Spleen (tissue), 11 donors: Measurements from ENCODE around the gene UNC79. TPM values are rescaled to one million over a fixed set of nuclear protein-coding genes. Genes with fewer than 3 reads are reported as not detected.
"Not testable (repeated sequence)": the region's sequence is repeated elsewhere in the genome, so short reads cannot be mapped to it uniquely, and the experiment has no call there.

Experiments
- DNase-seq: peaks from one replicate; pipeline ENCODE4 v3.0.0-alpha.2; 2020
- H3K27ac ChIP-seq, 8 donors: fragments of 200-600 bp; sonication (generic) in 7 of 8; 1 replicate in 4 of 8; 2 replicates in 4 of 8; pipeline versions ENCODE4 v1.5.0 to v1.8.0; 2016 to 2021; ENCODE audit warnings: inconsistent platforms in 4 of 8, mild to moderate bottlenecking in 4 of 8, moderate library complexity in 1 of 8
- H3K27me3 ChIP-seq, 7 donors: fragments of 200-600 bp; sonication (generic) in 6 of 7; replicated peaks in 1 of 7; 1 replicate in 4 of 7; 2 replicates in 3 of 7; pipeline versions ENCODE4 v1.5.0 to v1.8.0; 2016 to 2021; ENCODE audit warnings: inconsistent platforms in 3 of 7, mild to moderate bottlenecking in 1 of 7
- H3K36me3 ChIP-seq, 6 donors: fragments of 200-600 bp; sonication (generic) in 5 of 6; 1 replicate in 4 of 6; 2 replicates in 2 of 6; pipeline versions ENCODE4 v1.5.0 to v1.8.0; 2016 to 2021; ENCODE audit warnings: inconsistent platforms in 2 of 6
- H3K4me1 ChIP-seq, 6 donors: fragments of 200-600 bp; sonication (generic) in 5 of 6; 1 replicate in 3 of 6; 2 replicates in 3 of 6; pipeline versions ENCODE4 v1.5.0 to v1.8.0; 2016 to 2021; ENCODE audit warnings: inconsistent platforms in 3 of 6
- H3K4me3 ChIP-seq, 8 donors: fragments of 200-600 bp; sonication (generic) in 7 of 8; 1 replicate in 4 of 8; 2 replicates in 4 of 8; pipeline versions ENCODE4 v1.5.0 to v1.8.0; 2016 to 2021; ENCODE audit warnings: inconsistent platforms in 4 of 8, mild to moderate bottlenecking in 4 of 8, moderate library complexity in 2 of 8
- H3K9me3 ChIP-seq, 8 donors: fragments of 200-600 bp; sonication (generic) in 7 of 8; 1 replicate in 4 of 8; 2 replicates in 4 of 8; pipeline versions ENCODE4 v1.5.0 to v1.8.0; 2016 to 2021; ENCODE audit warnings: inconsistent platforms in 4 of 8
- CTCF ChIP-seq, 11 experiments: fragments of 200-600 bp in 7 of 11; fragments of 450-650 bp in 4 of 11; sonication (generic) in 4 of 11; IDR thresholded peaks in 8 of 11; conservative IDR thresholded peaks in 3 of 11; 1 replicate in 7 of 11; 2 replicates in 4 of 11; pipeline versions ENCODE4 v1.4.0 to v1.8.0; 2016 to 2021; ENCODE audit warnings: antibody characterized with exemption in 11 of 11, inconsistent platforms in 4 of 11, mild to moderate bottlenecking in 1 of 11
- POLR2A ChIP-seq, 3 donors: fragments of 450-650 bp; IDR thresholded peaks; one replicate each; pipeline ENCODE4 v1.5.1; 2017; ENCODE audit warnings: antibody characterized with exemption in 3 of 3, mild to moderate bottlenecking in 1 of 3
- POLR2AphosphoS5 ChIP-seq, 3 donors: sonication (generic); formaldehyde crosslinking; IDR thresholded peaks; one replicate each; pipeline ENCODE4 v1.5.1; 2017; ENCODE audit warnings: antibody characterized with exemption in 3 of 3
- WGBS, 5 donors: extraction: QIAGEN DNeasy Blood & Tissue Kit in 3 of 5; methylation state at CpG; one replicate each; pipeline versions ENCODE4 v1.1.5 to v1.1.7; 2013 to 2018; 5-methylcytosine and 5-hydroxymethylcytosine counted together
- intact Hi-C: fragments of 100-400 bp; cut with DNase I; formaldehyde crosslinking; loops from one replicate; pipeline ENCODE4 v1.15.0; 2023; ENCODE audit warnings: low total_unique reads
- polyA plus RNA-seq, 3 donors: library from polyadenylated mRNA; stranded (reverse); fragments of 200-250 nt; gene quantifications; one replicate each; pipeline ENCODE4 v1.2.1, GENCODE V29; 2013
- total RNA-seq, 7 donors: library from RNA; depleted of rRNA in 3 of 7; stranded (reverse); fragments of >200 nt in 3 of 7; fragmentation: NEBNext Ultra II Directional in 4 of 7; extraction: Animal tissue kit (Norgen Biotek cat#: 25700) in 4 of 7; gene quantifications; one replicate each; pipeline versions ENCODE4 v1.1.0 to v1.2.1, GENCODE V29; 2016 to 2021
- donor health status: healthy with polysubstance abuse.
- donor health status: DM: no; HTN: no; CAD: no; lungs with moderate emphysema.
- donor health status: DM: no; HTN: no; CAD: no.
- donor health status: Bipolar disorder and iron deficiency.
- donor health status: healthy.
- donor health status: DM: no; HTN: no; CAD: no.
- donor health status: DM: yes; HTN: yes; CAD: no.

The UNC79 gene
- total and polyA plus RNA-seq, 10 donors: 0.03 to 0.24 (median 0.08) TPM; not detected in 2

- intact Hi-C loops: no loop called here
Observed at GRCh38 chr14:93464271-93464670, 33.5 kb downstream of the UNC79 start.

GRCh38 chr14:93475471-93475870 is 44.7 kb downstream of the UNC79 start:
- H3K4me3 ChIP-seq: no peak overlapping the region
- DNase-seq: no peak
- no peak overlapping the region for H3K27ac ChIP-seq
- H3K27me3 ChIP-seq: no peaks in the 10 kb centered on the region
- no peaks in the 10 kb centered on the region for H3K9me3 ChIP-seq
- intact Hi-C loops: no loop called here
- TF ChIP-seq CTCF (IDR thresholded peaks at IDR 0.05 in 8 of 11, conservative IDR thresholded peaks at IDR 0.05 in 3 of 11) (no peak), POLR2A (IDR thresholded peaks at IDR 0.05) (no peak), POLR2AphosphoS5 (IDR thresholded peaks at IDR 0.05) (no peak)
- H3K4me1 ChIP-seq: no peaks in the 10 kb centered on the region
- H3K36me3 ChIP-seq: no peaks in the 10 kb centered on the region
- 77 to 85% (median 82%) methylated on average over 6 of the region's 6 CpGs for WGBS, 5 donors

More at GRCh38 chr14:93464271-93464670, 33.5 kb downstream of the UNC79 start:
- no peaks in the 10 kb centered on the region for H3K27me3 ChIP-seq
- DNase-seq: no peak
- 41 to 63% (median 54%) methylated on average over 5 of the region's 5 CpGs for WGBS, 5 donors
- no peak overlapping the region for H3K4me3 ChIP-seq
- no peaks in the 10 kb centered on the region for H3K9me3 ChIP-seq
- TF ChIP-seq POLR2AphosphoS5 (IDR thresholded peaks at IDR 0.05) (no peak), POLR2A (IDR thresholded peaks at IDR 0.05) (no peak), CTCF (IDR thresholded peaks at IDR 0.05 in 8 of 11, conservative IDR thresholded peaks at IDR 0.05 in 3 of 11) (no peak)
- H3K27ac ChIP-seq: no peak overlapping the region
- H3K36me3 ChIP-seq: no peaks in the 10 kb centered on the region
- H3K4me1 ChIP-seq: no peaks in the 10 kb centered on the region

- TF ChIP-seq POLR2A (IDR thresholded peaks at IDR 0.05): no peak
- no peak for TF ChIP-seq CTCF (IDR thresholded peaks at IDR 0.05 in 8 of 11, conservative IDR thresholded peaks at IDR 0.05 in 3 of 11)
- no peak for TF ChIP-seq POLR2AphosphoS5 (IDR thresholded peaks at IDR 0.05)
- intact Hi-C loops: no loop called here
- DNase-seq: no peak
- no peaks in the 10 kb centered on the region for H3K36me3 ChIP-seq
- no peak overlapping the region for H3K27ac ChIP-seq
- H3K27me3 ChIP-seq: no peaks in the 10 kb centered on the region
- H3K4me1 ChIP-seq: no peaks in the 10 kb centered on the region
- no peaks in the 10 kb centered on the region for H3K9me3 ChIP-seq
- 85 to 95% (median 87%) methylated on average over 3 of the region's 3 CpGs for WGBS, 5 donors
- no peak overlapping the region for H3K4me3 ChIP-seq
Observed at GRCh38 chr14:93476305-93476704, 45.6 kb downstream of the UNC79 start.

- H3K36me3 ChIP-seq, DNase-seq, H3K4me1 ChIP-seq, H3K27me3 ChIP-seq, intact Hi-C loops, H3K4me3 ChIP-seq, H3K9me3 ChIP-seq, H3K27ac ChIP-seq: not testable (repeated sequence)
- WGBS, 5 donors: 45 to 78% (median 47%) methylated on average over 2 of the region's 2 CpGs
Observed at GRCh38 chr14:93479074-93479473, 48.3 kb downstream of the UNC79 start.

GRCh38 chr14:93480867-93481266 is 50.1 kb downstream of the UNC79 start:
- H3K9me3 ChIP-seq: no peaks in the 10 kb centered on the region
- no peak for DNase-seq
- no peak overlapping the region for H3K4me3 ChIP-seq
- no peak for TF ChIP-seq CTCF (IDR thresholded peaks at IDR 0.05 in 8 of 11, conservative IDR thresholded peaks at IDR 0.05 in 3 of 11)
- no peak for TF ChIP-seq POLR2AphosphoS5 (IDR thresholded peaks at IDR 0.05)
- TF ChIP-seq POLR2A (IDR thresholded peaks at IDR 0.05): no peak
- no peaks in the 10 kb centered on the region for H3K27me3 ChIP-seq
- H3K4me1 ChIP-seq: no peaks in the 10 kb centered on the region
- intact Hi-C loops: no loop called here
- H3K36me3 ChIP-seq: no peaks in the 10 kb centered on the region
- no peak overlapping the region for H3K27ac ChIP-seq
